Tibial artery (tissue), 4 donors: ENCODE results near the gene EHD1.

Source experiments
- DNase-seq, 2 donors: peaks; one replicate each; pipeline ENCODE4 v3.0.0-alpha.2; 2019
- H3K27ac ChIP-seq, 2 donors: fragments of 200-600 bp; sonication (generic) in 1 of 2; 1 replicate in 1 of 2; 2 replicates in 1 of 2; pipeline ENCODE4 v1.5.1; 2018 to 2019; ENCODE audit warnings: mild to moderate bottlenecking in 1 of 2
- H3K27me3 ChIP-seq, 2 donors: fragments of 200-600 bp; sonication (generic) in 1 of 2; one replicate each; pipeline versions ENCODE4 v1.5.1 to v1.6.0; 2016 to 2019
- H3K36me3 ChIP-seq, 3 donors: fragments of 200-600 bp; sonication (generic) in 2 of 3; one replicate each; pipeline ENCODE4 v1.5.1; 2016 to 2019; ENCODE audit warnings: mild to moderate bottlenecking in 2 of 3
- H3K4me1 ChIP-seq, 4 donors: fragments of 200-600 bp; sonication (generic) in 2 of 4; 1 replicate in 3 of 4; 2 replicates in 1 of 4; pipeline ENCODE4 v1.5.1; 2016 to 2019
- H3K4me3 ChIP-seq, 2 donors: fragments of 200-600 bp; sonication (generic) in 1 of 2; 1 replicate in 1 of 2; 2 replicates in 1 of 2; pipeline ENCODE4 v1.5.1; 2018 to 2019; ENCODE audit warnings: mild to moderate bottlenecking in 2 of 2
- H3K9me3 ChIP-seq, 3 donors: fragments of 200-600 bp; sonication (generic) in 1 of 3; one replicate each; pipeline ENCODE4 v1.5.1; 2016 to 2019
- intact Hi-C: fragments of 100-400 bp; cut with DNase I; formaldehyde crosslinking; loops from one replicate; pipeline ENCODE4 v1.15.0; 2023; ENCODE audit warnings: low total_unique reads
- TF ChIP-seq, protein P1 (sequence below), 2 experiments: fragments of 200-600 bp in 1 of 2; fragments of 450-650 bp in 1 of 2; IDR thresholded peaks; one replicate each; pipeline ENCODE4 v1.5.1; 2017 to 2019; ENCODE audit warnings: antibody characterized with exemption in 2 of 2, mild to moderate bottlenecking in 1 of 2, moderate library complexity in 1 of 2

EHD1 gene

DNA sequence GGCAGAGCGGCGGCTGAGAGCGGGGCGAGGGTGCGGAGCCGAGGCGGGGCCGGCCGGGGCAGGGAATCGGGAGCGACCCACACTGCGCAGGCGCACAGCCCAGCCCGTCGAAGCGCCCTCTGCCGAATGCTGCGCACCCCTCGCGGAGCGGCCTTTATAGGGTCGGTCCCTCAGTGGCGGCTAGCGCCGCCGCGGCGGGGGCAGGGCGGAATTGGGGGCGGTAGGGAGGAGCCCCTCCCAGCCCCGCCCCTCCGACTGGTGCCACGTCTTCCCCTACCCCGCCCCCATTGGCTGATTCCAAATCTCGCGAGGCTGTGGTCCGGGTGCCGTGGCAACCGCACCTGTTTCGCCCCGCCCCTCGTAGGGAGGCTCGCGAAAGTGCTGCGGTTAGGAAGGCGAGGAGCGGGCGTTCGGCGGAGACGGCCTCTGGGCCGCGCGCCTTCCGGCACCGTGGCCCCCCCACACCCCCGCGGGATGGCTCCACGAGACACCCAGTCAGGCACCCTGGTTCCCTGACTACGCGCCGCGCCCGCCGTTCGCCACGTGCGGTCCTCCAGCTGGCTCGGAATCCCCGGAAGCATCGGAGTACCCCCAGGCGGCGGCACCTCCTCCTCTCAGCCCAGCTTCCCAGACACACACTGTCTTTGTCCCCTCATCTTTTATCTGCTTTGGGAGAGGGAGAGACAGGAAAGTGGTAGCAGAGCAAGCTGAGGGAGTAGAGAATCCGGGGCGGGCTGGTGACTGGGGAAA, at the start of gene EHD1:
EHD1 (minus strand) TSS at position 128 of the 750 bp plus-strand sequence. CDS start 157 bp downstream, outside the sequence.
- intact Hi-C loops = no loop called here
- peaks cover 0 to 75% (median 47%) of the 10 kb centered on the region in 4 donors for H3K4me1 ChIP-seq

DNA sequence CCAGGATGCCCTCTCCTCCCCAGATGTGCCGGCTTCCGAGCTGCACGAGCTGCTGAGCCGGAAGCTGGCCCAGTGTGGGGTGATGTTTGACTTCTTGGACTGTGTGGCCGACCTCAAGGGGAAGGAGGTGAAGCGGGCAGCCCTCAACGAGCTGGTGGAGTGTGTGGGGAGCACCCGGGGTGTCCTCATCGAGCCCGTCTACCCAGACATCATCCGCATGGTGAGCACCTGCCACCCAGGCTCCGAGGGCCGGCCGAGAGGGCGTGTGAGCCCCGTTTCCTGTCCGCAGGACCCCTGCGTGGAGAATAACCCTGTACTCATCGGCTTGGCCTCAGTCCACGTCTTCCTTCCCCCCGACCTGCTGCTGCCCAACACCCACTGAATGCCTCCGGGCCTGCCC, 48.3 kb upstream of the EHD1 start:
- TF ChIP-seq, protein P1, sequence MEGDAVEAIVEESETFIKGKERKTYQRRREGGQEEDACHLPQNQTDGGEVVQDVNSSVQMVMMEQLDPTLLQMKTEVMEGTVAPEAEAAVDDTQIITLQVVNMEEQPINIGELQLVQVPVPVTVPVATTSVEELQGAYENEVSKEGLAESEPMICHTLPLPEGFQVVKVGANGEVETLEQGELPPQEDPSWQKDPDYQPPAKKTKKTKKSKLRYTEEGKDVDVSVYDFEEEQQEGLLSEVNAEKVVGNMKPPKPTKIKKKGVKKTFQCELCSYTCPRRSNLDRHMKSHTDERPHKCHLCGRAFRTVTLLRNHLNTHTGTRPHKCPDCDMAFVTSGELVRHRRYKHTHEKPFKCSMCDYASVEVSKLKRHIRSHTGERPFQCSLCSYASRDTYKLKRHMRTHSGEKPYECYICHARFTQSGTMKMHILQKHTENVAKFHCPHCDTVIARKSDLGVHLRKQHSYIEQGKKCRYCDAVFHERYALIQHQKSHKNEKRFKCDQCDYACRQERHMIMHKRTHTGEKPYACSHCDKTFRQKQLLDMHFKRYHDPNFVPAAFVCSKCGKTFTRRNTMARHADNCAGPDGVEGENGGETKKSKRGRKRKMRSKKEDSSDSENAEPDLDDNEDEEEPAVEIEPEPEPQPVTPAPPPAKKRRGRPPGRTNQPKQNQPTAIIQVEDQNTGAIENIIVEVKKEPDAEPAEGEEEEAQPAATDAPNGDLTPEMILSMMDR (IDR thresholded peaks at IDR 0.05) = no peak
- no peak overlapping the region for H3K27ac ChIP-seq
- no peak for DNase-seq
- no peaks in the 10 kb centered on the region for H3K9me3 ChIP-seq
- no peak overlapping the region for H3K4me3 ChIP-seq
- H3K4me1 ChIP-seq = peaks cover 0 to 24% (median 21%) of the 10 kb centered on the region in 4 donors
- H3K27me3 ChIP-seq = no peaks in the 10 kb centered on the region
- intact Hi-C loops = loop anchor here (10.0 kb wide), 1 partner anchor 188 kb away; the partner anchor contains the start of genes TM7SF2 and ZNHIT2
- peaks cover 27 to 50% (median 48%) of the 10 kb centered on the region in 3 donors for H3K36me3 ChIP-seq

More for the DNA sequence above, at the start of gene EHD1:
- H3K9me3 ChIP-seq = no peaks in the 10 kb centered on the region
- peak within 1 kb of the TSS; percentile 66 to 71 for H3K4me3 ChIP-seq
- peak within 1 kb of the TSS; percentile 81 to 97 for H3K27ac ChIP-seq
- no peaks in the 10 kb centered on the region for H3K27me3 ChIP-seq
- peaks cover 0 to 12% (median 6%) of the 10 kb centered on the region in 3 donors for H3K36me3 ChIP-seq
- TF ChIP-seq, protein P1 (IDR thresholded peaks at IDR 0.05) = peak; percentile 37 to 49
- peak; percentile 98 to 99 for DNase-seq

DNA sequence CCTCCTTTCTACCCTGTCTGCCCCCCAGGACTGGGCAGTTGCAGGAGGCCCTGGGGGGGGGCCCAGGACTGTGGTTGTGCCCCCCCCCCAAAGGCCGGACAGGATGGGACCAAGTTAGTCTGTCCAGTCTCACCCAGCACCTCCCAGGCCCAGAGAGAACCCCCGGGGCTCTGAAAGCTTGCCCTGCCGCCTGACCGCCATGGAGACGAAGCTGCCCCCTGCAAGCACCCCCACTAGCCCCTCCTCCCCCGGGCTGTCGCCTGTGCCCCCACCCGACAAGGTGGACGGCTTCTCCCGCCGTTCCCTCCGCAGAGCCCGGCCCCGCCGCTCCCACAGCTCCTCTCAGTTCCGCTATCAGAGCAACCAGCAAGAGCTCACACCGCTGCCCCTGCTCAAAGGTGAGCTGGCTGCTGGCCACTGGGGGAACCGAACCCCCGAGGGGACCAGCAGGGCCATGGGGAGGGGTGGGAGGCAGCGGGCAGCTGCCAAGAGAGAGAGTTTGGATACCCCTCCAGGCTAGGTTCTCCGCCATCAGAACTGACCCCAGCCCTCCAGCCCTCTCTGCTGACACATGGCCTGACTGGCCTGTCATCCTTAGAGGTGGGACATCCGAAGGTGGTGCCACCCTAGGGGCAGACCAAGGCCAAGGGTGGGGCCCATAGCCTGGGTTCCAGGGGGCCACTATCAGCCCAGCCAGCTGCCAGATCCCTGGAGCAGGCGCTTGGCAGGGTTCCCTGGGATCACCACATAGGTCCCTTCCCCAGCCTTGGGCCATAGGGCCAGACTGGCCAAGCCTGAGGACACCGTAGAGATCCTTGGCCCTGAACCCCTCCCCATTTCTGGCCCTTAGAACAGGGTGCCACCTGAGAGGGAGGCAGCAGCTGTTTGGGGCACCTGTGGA, 47.4 kb upstream of the EHD1 start:
- TF ChIP-seq, protein P1 (IDR thresholded peaks at IDR 0.05) = no peak
- Histone ChIP-seq H3K9me3 (no peaks in the 10 kb centered on the region), H3K4me3 (peak overlapping the region; percentile 84 to 97), H3K4me1 (peaks cover 0 to 24% (median 21%) of the 10 kb centered on the region in 4 donors), H3K36me3 (peaks cover 18 to 41% (median 39%) of the 10 kb centered on the region in 3 donors), H3K27me3 (no peaks in the 10 kb centered on the region), H3K27ac (peak overlapping the region; percentile 93)
- no peak for DNase-seq
- intact Hi-C loops = loop anchor here (10.0 kb wide), 1 partner anchor 189 kb away; the partner anchor contains the start of genes TM7SF2 and ZNHIT2

DNA sequence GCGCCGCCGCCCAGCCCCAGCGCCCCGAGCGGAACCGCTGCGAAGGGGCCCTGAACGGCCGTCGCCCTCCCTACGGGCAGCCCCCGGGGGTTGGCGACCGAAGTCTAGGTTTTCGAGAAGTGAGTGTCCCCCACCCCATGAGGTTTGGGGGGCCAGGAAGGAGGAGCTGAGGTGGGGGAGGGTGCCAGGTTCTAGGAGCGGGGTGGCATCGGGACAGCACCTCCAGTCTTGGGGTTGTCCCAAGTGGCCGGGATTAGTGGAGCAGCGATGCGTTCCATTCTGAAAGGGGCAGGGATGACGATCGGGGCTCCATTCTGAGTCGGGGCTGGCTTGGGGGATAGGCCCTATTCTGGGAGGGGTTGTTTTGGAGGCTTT, 46.5 kb upstream of the EHD1 start:
- H3K4me1 ChIP-seq = peaks cover 0 to 24% (median 21%) of the 10 kb centered on the region in 4 donors
- no peaks in the 10 kb centered on the region for H3K27me3 ChIP-seq
- intact Hi-C loops = loop anchor here (10.0 kb wide), 1 partner anchor 190 kb away; the partner anchor contains the start of genes TM7SF2 and ZNHIT2
- no peaks in the 10 kb centered on the region for H3K9me3 ChIP-seq
- no peak for DNase-seq
- H3K27ac ChIP-seq = peak overlapping the region; percentile 93
- H3K4me3 ChIP-seq = peak overlapping the region; percentile 84 to 97
- TF ChIP-seq, protein P1 (IDR thresholded peaks at IDR 0.05) = no peak
- peaks cover 9 to 32% (median 30%) of the 10 kb centered on the region in 3 donors for H3K36me3 ChIP-seq
